GM12878 (cell line): ENCODE data around the gene DBR1. TPM values are rescaled to one million over a fixed set of nuclear protein-coding genes. Genes with fewer than 3 reads are reported as not detected.

Source experiments
- ATAC-seq: fragments of 200-7000 bp; cut with Tn5 transposase; 3 replicates; pipeline ENCODE4 v1.9.1; 2020; ENCODE audit warnings: mild to moderate bottlenecking, moderate library complexity
- BruUV-seq: library from RNA; stranded (reverse); fragments of 400-500 nt; replicated peaks from 2 replicates; lab custom pipeline; 2021; lab: Mats Ljungman, UMichigan
- CTCF ChIA-PET: fragments of 300-600 bp; sonication (Branson Sonifier 250); formaldehyde crosslinking; extraction: SDS; loops from one replicate; lab custom pipeline; 2021; ENCODE audit warnings: inconsistent platforms; lab: Yijun Ruan, JAX
- POLR2A ChIA-PET: fragments of 350-600 bp; formaldehyde crosslinking; extraction: SDS; loops from one replicate; lab custom pipeline; 2021; ENCODE audit warnings: inconsistent platforms; lab: Charles Lee
- RAD21 ChIA-PET: fragments of 300-600 bp; sonication (Branson Sonifier 250); formaldehyde crosslinking; loops from one replicate; lab custom pipeline; 2023; ENCODE audit warnings: antibody characterized with exemption; ENCODE audit not compliant: unreplicated experiment; lab: Charles Lee
- SMC1A ChIA-PET: fragments of 300-600 bp; sonication (Branson Sonifier 250); formaldehyde crosslinking; loops from one replicate; lab custom pipeline; 2023; ENCODE audit not compliant: unreplicated experiment, uncharacterized antibody; lab: Charles Lee
- DNase-seq: peaks from one replicate; pipeline ENCODE4 v3.0.0-alpha.2; 2011; ENCODE audit warnings: low read depth, low spot score
- FAIRE-seq: peaks from 3 replicates; lab custom pipeline; 2011; peaks lifted over from hg19 to GRCh38; lab: Jason Lieb, UNC
- H2AFZ ChIP-seq: 2 replicates; pipeline ENCODE4 v1.6.0; 2011; ENCODE audit warnings: low read depth, low read length, control low read depth; ENCODE audit not compliant: control insufficient read depth
- H3K27ac ChIP-seq: 2 replicates; pipeline ENCODE4 v1.5.1; 2011; ENCODE audit warnings: control low read depth; ENCODE audit not compliant: control insufficient read depth, insufficient read depth
- H3K27me3 ChIP-seq, 2 experiments: replicated peaks in 1 of 2; 2 replicates each; pipeline versions ENCODE4 v1.6.0 to v1.6.1; 2011; ENCODE audit warnings: low read length in 1 of 2; ENCODE audit not compliant: control insufficient read depth in 2 of 2, insufficient read depth in 2 of 2
- H3K36me3 ChIP-seq, 2 experiments: 2 replicates each; pipeline ENCODE4 v1.5.1; 2011; ENCODE audit warnings: low read length in 1 of 2; ENCODE audit not compliant: control insufficient read depth in 2 of 2, insufficient read depth in 2 of 2
- H3K4me1 ChIP-seq: 2 replicates; pipeline ENCODE4 v1.6.1; 2011; ENCODE audit warnings: mild to moderate bottlenecking, low read length, moderate library complexity, mixed read lengths; ENCODE audit not compliant: control insufficient read depth, insufficient read depth
- H3K4me2 ChIP-seq: 2 replicates; pipeline ENCODE4 v1.6.0; 2011; ENCODE audit warnings: control low read depth; ENCODE audit not compliant: control insufficient read depth, insufficient read depth
- H3K4me3 ChIP-seq: fragments of 200-600 bp; sonication (generic); 2 replicates; pipeline ENCODE4 v1.5.1; 2016
- H3K79me2 ChIP-seq: 2 replicates; pipeline ENCODE4 v1.6.0; 2011; ENCODE audit warnings: low read length; ENCODE audit not compliant: control insufficient read depth, insufficient read depth
- H3K9ac ChIP-seq: 2 replicates; pipeline ENCODE4 v1.8.0; 2011; ENCODE audit warnings: low read length, control low read depth, mixed read lengths; ENCODE audit not compliant: control insufficient read depth, insufficient read depth
- H3K9me3 ChIP-seq: replicated peaks from 3 replicates; pipeline ENCODE4 v1.5.1; 2011; ENCODE audit warnings: mild to moderate bottlenecking, low read length; ENCODE audit not compliant: control insufficient read depth, insufficient read depth
- H4K20me1 ChIP-seq: 2 replicates; pipeline ENCODE4 v1.6.0; 2011; ENCODE audit not compliant: control insufficient read depth, insufficient read depth
- BHLHE40 ChIP-seq, 2 experiments: fragments of 450-650 bp in 1 of 2; IDR thresholded peaks; 2 replicates each; pipeline ENCODE4 v1.6.1; 2011 to 2017; ENCODE audit warnings: low read depth in 2 of 2, borderline replicate concordance in 1 of 2, improper control_type of control experiment in 1 of 2, low read length in 1 of 2, mild to moderate bottlenecking in 1 of 2
- CHD1 ChIP-seq: IDR thresholded peaks from 2 replicates; pipeline ENCODE4 v1.6.1; 2012; ENCODE audit warnings: low read depth, low read length, improper control_type of control experiment
- DPF2 ChIP-seq: fragments of 450-650 bp; IDR thresholded peaks from 2 replicates; pipeline ENCODE4 v1.6.1; 2017; ENCODE audit warnings: mild to moderate bottlenecking
- NFYA ChIP-seq: IDR thresholded peaks from 2 replicates; pipeline ENCODE4 v1.6.1; 2011; ENCODE audit warnings: low read depth, mild to moderate bottlenecking, low read length, improper control_type of control experiment, borderline replicate concordance
- SMARCA5 ChIP-seq: fragments of 450-650 bp; IDR thresholded peaks from 2 replicates; pipeline ENCODE4 v1.6.1; 2017; ENCODE audit warnings: mild to moderate bottlenecking
- TAF1 ChIP-seq: IDR thresholded peaks from 2 replicates; pipeline ENCODE4 v1.6.1; 2011; ENCODE audit warnings: mild to moderate bottlenecking, low read depth, low read length, borderline replicate concordance
- ZSCAN29 ChIP-seq: fragments of 450-650 bp; IDR thresholded peaks from 2 replicates; pipeline ENCODE4 v1.6.1; 2017; ENCODE audit warnings: mild to moderate bottlenecking, moderate library complexity
- WGBS: methylation state at CpG from one replicate; pipeline ENCODE4 v1.1.6; 2016; ENCODE audit warnings: low lambda C conversion rate; ENCODE audit not compliant: insufficient replicate concordance, insufficient coverage; ENCODE audit errors: missing lambda C conversion rate; 5-methylcytosine and 5-hydroxymethylcytosine counted together
- in situ Hi-C: fragments of 300-500 bp; cut with MboI; formaldehyde crosslinking; loops from 9 replicates; pipeline ENCODE4 v1.14.3; 2018; ENCODE audit warnings: mixed read lengths
- intact Hi-C: fragments of 100-400 bp; cut with micrococcal nuclease; formaldehyde crosslinking; loops from one replicate; pipeline ENCODE4 v1.14.2; 2022; ENCODE audit not compliant: unreplicated experiment
- polyA plus RNA-seq, 11 experiments: library from polyadenylated mRNA; depleted of rRNA in 4 of 11; unstranded in 6 of 11; stranded (reverse) in 5 of 11; fragments of >200 nt; fragmentation: Nextera tagmentation in 4 of 11; fragmentation: Illumina TruSeq in 1 of 11; extraction: Ambion mirVana in 4 of 11; extraction: Trizol in 1 of 11; gene quantifications; 1 replicate in 1 of 11; 2 replicates in 10 of 11; pipeline versions ENCODE4 v1.2.1 to v1.2.3, GENCODE V29; 2011 to 2016; ENCODE audit warnings: inconsistent platforms in 2 of 11, missing spikeins in 2 of 11, low read depth in 1 of 11
- total RNA-seq, 4 experiments: library from RNA; depleted of rRNA in 3 of 4; stranded (reverse); fragments of >200 nt in 3 of 4; fragmentation: Illumina TruSeq in 1 of 4; extraction: Trizol in 1 of 4; gene quantifications; 2 replicates each; pipeline versions ENCODE4 v1.2.1 to v1.2.3, GENCODE V29; 2013 to 2021

The DBR1 gene
- total and polyA plus RNA-seq, 10 of the 15 experiments (the other 5 are each of a cell fraction or from before 2014, with no cell fraction given) = 4.1 to 17.3 (median 15.8) TPM

DNA sequence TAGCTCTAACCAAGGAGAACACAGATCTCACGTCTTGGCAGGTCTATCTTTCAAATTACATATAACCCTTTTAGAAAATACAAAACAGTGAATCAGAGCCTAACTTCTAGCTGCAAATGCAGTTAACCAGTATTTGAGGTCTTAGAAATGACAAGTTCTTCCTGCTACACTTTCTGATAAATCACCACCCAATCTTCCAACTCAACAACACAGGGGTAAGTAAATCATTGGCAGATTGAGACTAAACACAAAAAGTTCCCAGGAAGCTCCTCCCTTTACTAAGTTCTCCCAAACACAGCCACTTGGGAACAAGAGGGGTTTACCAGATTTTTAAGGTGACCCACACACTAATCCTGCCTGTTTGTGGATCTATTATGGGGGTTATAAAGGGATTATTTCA lies 42.5 kb downstream of the DBR1 start, which contains the start of gene A4GNT:
TSS of gene A4GNT (minus strand) at position 152 of the 400 bp plus-strand sequence. CDS start 1,134 bp downstream, outside the sequence.
- FAIRE-seq (no peak), ATAC-seq (no peak), DNase-seq (no peak)
- H3K9me3 ChIP-seq = no peaks in the 10 kb centered on the region
- no peak for TF ChIP-seq SMARCA5
- TF ChIP-seq TAF1 = no peak
- TF ChIP-seq CHD1 = no peak
- no peak for TF ChIP-seq BHLHE40 (IDR thresholded peaks at IDR 0.05; ENCODE audit: borderline replicate concordance in 1 of 2, low read depth in 2 of 2, low read length in 1 of 2)
- TF ChIP-seq ZSCAN29 = no peak
- TF ChIP-seq DPF2 = no peak
- TF ChIP-seq NFYA = no peak
- intact Hi-C loops (no loop called here), in situ Hi-C loops (no loop called here)
- no peak within 1 kb of the TSS for H3K27ac ChIP-seq
- ChIA-PET POLR2A (interaction anchor here (0.7 kb wide), 1 partner anchor 57 kb away, joined by 3 read pairs; no protein-coding TSS in a partner anchor), CTCF (interaction anchor here (1.5 kb wide), 1 partner anchor 12 kb away, joined by 6 read pairs; no protein-coding TSS in a partner anchor), RAD21 (no interaction called here), SMC1A (interaction anchor here (1.0 kb wide), 1 partner anchor 90 kb away, joined by 3 read pairs; no protein-coding TSS in a partner anchor)
- no peaks in the 10 kb centered on the region for H3K79me2 ChIP-seq
- H3K4me2 ChIP-seq = no peak within 1 kb of the TSS
- H3K4me1 ChIP-seq = no peaks in the 10 kb centered on the region
- H3K27me3 ChIP-seq = peaks cover 0 to 2% of the 10 kb centered on the region in 2 experiments; a peak in 2 of 4 replicates
- BruUV-seq = no TSS peak
- H2AFZ ChIP-seq = no peak within 1 kb of the TSS
- H3K9ac ChIP-seq = no peak within 1 kb of the TSS
- WGBS = 0% methylated on average over 1 of the region's 1 CpG
- H3K4me3 ChIP-seq = no peak within 1 kb of the TSS
- H4K20me1 ChIP-seq = no peaks in the 10 kb centered on the region
- H3K36me3 ChIP-seq = no peaks in the 10 kb centered on the region
